ENCODE measurements around the gene RAPGEF1. TPM values are rescaled to one million over a fixed set of nuclear protein-coding genes. Genes with fewer than 3 reads are reported as not detected.
"Not testable (repeated sequence)": the region's sequence is repeated elsewhere in the genome, so short reads cannot be mapped to it uniquely, and the experiment has no call there.

The RAPGEF1 gene
- total and polyA plus RNA-seq, 11 donors, result 50.6 to 161 (median 115) TPM

DNA sequence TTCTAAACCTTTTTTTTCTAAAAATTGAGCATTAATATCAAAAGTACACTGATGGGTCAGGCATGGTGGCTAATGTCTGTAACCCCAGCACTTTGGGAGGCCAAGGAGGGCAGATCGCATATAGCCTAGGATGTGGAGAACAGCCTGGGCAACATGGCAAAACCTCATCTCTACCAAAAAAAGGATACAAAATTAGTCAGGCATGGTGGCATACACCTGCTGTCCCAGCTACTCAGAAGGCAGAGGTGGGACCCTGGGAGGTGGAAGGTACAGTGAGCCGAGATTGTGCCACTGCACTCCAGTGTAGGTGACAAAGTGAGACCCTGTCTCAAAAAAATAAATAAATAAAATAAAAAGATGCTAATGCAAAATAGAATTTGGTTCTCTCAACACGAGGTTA lies 49.4 kb downstream of the RAPGEF1 start:
- ATAC-seq, result no peak
- Histone ChIP-seq H3K9me3 (no peaks in the 10 kb centered on the region), H3K27ac (peak overlapping the region in 7 of 12 donors; percentile 1 to 68 (median 7)), H3K4me1 (peaks cover 0 to 91% (median 54%) of the 10 kb centered on the region in 12 donors), H3K4me3 (no peak overlapping the region), H3K27me3 (no peaks in the 10 kb centered on the region), H3K36me3 (no peaks in the 10 kb centered on the region)
- no peak for DNase-seq
- 75 to 84% (median 77%) methylated on average over 3 of the region's 3 CpGs for WGBS, 4 donors
- no peak for TF ChIP-seq CTCF (IDR thresholded peaks at IDR 0.05)
- no peak for TF ChIP-seq POLR2A (IDR thresholded peaks at IDR 0.05)
- intact Hi-C loops (cut with DNase I), result no loop called here

GRCh38 chr9:131688377-131688776 lies 51.5 kb downstream of the RAPGEF1 start:
- Histone ChIP-seq H3K4me1 (peaks cover 0 to 89% (median 36%) of the 10 kb centered on the region in 12 donors), H3K27ac (peak overlapping the region in 1 of 12 donors; percentile 3), H3K27me3 (no peaks in the 10 kb centered on the region), H3K4me3 (no peak overlapping the region), H3K36me3 (no peaks in the 10 kb centered on the region), H3K9me3 (no peaks in the 10 kb centered on the region)
- 74 to 81% (median 79%) methylated on average over 3 of the region's 3 CpGs for WGBS, 4 donors
- DNase-seq (no peak), ATAC-seq (no peak)
- no peak for TF ChIP-seq POLR2A (IDR thresholded peaks at IDR 0.05)
- no peak for TF ChIP-seq CTCF (IDR thresholded peaks at IDR 0.05)
- intact Hi-C loops (cut with DNase I), result no loop called here

DNA sequence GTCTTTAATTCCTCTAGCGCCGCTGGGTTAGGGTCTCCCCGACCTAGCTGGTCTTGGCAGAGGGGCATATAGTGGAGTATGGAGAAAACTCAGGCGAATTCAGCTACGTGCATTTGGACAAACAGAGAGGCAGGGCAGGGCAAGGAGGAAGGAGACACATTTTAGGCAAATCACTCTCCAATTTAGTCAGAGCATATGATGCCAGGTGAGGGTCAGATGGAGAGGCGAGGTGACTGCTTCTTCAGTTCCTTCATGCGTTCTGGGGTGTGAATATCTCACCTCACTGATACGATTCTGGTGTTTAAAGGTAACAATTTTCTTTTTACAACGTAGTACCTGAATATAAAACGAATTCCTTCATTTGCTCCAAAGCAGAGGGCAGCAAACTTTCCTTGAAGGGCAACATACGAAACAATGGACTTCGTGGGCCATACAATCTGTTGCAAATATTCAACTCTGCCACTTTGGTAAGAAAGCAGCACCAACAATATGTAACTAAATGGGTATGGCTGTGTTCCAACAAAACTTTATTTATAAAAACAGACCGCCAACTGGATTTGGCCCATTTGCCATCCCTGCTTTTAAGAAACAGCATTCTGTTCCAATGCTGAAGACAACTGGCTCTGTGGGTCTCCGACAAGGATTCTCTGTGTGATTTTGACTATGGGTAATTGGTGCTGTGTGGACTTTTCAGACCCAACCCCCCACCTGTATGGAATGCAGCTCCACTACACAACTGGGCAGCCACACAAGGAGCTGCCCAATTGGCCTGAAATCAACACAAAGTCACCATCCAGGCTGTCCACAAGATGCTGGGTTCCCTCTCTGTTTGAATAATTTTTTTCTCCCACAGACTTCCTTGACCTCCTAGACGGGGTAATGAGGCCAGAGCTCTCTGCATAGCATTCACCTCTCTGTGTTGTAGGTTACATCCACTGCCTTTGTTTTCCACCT lies 53.8 kb downstream of the RAPGEF1 start:
- 88 to 93% (median 89%) methylated on average over 15 of the region's 15 CpGs for WGBS, 4 donors

DNA sequence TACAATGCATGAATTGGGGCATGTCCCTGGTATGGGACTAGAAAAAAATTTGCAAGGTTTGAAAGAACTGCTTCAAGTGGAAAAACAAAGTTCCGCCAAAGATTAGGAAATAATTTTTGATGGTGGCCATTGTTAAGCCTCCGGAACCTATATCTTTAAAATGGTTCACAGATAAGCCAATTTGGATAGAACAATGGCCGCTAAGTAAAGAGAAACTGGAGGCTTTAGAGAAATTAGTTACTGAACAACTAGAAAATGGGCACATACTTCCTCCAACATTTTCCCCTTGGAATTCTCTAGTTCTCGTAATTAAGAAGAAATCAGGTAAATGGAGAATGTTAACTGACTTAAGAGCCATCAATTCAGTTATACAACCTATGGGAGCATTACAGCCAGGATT lies 56.8 kb downstream of the RAPGEF1 start:
- H3K9me3 ChIP-seq, DNase-seq, H3K36me3 ChIP-seq, H3K4me3 ChIP-seq, ATAC-seq, H3K27me3 ChIP-seq: not testable (repeated sequence)
- Histone ChIP-seq H3K27ac (peak overlapping the region in 8 of 12 donors; percentile 15 to 93 (median 73)), H3K4me1 (peaks cover 8 to 96% (median 51%) of the 10 kb centered on the region in 12 donors)
- intact Hi-C loops (cut with DNase I), result loop anchor here in 1 of 10 donors (5.0 kb wide), 1 partner anchor 76 kb away; no protein-coding TSS in a partner anchor
- WGBS, 4 donors, result 68 to 81% (median 73%) methylated on average over 4 of the region's 4 CpGs

More for the DNA sequence above, 53.8 kb downstream of the RAPGEF1 start:
- intact Hi-C loops (cut with DNase I), result no loop called here
- TF ChIP-seq POLR2A (IDR thresholded peaks at IDR 0.05) (no peak), CTCF (IDR thresholded peaks at IDR 0.05) (no peak)
- no peaks in the 10 kb centered on the region for H3K9me3 ChIP-seq
- peaks cover 0 to 90% (median 34%) of the 10 kb centered on the region in 12 donors for H3K4me1 ChIP-seq
- ATAC-seq (no peak), DNase-seq (no peak)
- H3K27me3 ChIP-seq, result no peaks in the 10 kb centered on the region
- H3K27ac ChIP-seq, result peak overlapping the region in 2 of 12 donors; percentile 6 to 42
- no peaks in the 10 kb centered on the region for H3K36me3 ChIP-seq
- no peak overlapping the region for H3K4me3 ChIP-seq
